GM12873 (cell line): ENCODE measurements around the gene ATL2.

Source experiments
- CTCF ChIP-seq: IDR thresholded peaks from 2 replicates; pipeline ENCODE4 v1.5.1; 2012; ENCODE audit warnings: low read depth, mild to moderate bottlenecking, moderate library complexity, low read length, control low read depth; ENCODE audit not compliant: insufficient read depth; ENCODE audit errors: missing control alignments

The ATL2 gene

GRCh38 chr2:38261569-38262068 is 115.5 kb downstream of the ATL2 start:
- TF ChIP-seq CTCF = no peak

GRCh38 chr2:38260972-38261371 is 116.1 kb downstream of the ATL2 start:
- TF ChIP-seq CTCF = no peak

DNA sequence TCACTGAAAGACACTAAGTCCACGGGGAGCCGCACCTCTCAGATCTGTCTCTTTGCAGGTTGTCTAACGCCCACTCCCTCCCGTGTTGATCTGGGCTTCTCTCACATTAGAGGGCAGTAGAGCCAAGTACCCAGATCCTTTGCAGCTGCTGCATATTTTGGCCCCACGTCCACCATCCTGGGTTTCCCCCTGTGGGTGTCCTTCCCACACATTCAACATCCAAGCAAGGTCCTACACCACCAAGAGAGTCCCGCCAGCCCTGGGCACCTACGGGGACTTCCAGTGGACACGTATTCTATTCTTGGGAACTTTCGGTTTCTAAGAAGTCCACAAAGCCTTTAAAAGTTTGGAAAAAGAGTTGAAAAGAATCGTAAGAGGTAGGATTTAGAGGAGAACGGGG is 116.6 kb downstream of the ATL2 start:
- peak; percentile 12 for TF ChIP-seq CTCF

- TF ChIP-seq CTCF = no peak
Observed at GRCh38 chr2:38259311-38259710, 117.8 kb downstream of the ATL2 start.

- TF ChIP-seq CTCF = no peak
Observed at GRCh38 chr2:38256610-38257009, 120.5 kb downstream of the ATL2 start.

DNA sequence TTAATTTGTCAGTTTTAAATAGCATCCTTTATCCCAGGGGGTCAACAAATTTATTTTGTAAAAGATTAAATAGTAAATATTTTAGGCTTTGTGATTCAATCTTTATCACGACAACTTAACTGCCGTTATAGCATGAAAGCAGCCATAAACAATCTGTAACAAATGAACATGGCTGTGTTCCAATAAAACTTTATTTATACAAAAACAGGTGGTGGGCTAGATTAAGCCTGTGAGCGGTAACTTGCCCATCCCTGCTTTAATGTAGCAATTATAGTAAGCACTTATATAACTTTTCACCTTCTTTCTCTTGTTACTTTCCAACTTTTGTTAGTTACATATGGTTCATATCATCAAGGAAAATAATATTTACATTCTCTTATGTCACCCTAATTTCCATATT is 121.9 kb downstream of the ATL2 start:
- no peak for TF ChIP-seq CTCF

DNA sequence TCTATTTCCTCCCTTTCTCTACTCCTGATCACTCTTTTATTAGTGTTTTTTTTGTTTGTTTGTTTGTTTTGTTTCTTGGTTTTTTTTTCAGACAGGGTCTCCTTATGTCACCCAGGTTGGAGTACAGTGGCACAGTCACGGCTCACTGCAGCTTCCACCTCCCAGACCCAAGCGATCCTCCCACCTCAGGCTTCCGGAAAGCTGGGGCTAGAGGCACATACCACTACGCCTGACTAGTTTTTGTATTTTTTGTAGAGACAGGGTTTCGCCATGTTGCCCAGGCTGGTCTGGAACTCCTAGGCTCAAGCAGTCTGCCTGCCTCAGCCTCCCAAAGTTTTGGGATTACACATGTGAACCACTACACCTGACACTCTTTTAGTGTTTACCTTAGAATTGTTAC is 122.3 kb downstream of the ATL2 start:
- TF ChIP-seq CTCF = no peak
